HepG2 (cell line): Measurements from ENCODE around the gene PSENEN. TPM values are rescaled to one million over a fixed set of nuclear protein-coding genes. Genes with fewer than 3 reads are reported as not detected.
A peak's percentile ranks its signal among the peaks of the same experiment; 100 is the strongest.

ENCODE experiments used
- ATM ChIP-seq: fragments of 450-650 bp; IDR thresholded peaks from 2 replicates; pipeline ENCODE4 v1.7.1; 2017; ENCODE audit warnings: mild to moderate bottlenecking, borderline replicate concordance
- CAMTA2 ChIP-seq: sonication (generic); formaldehyde crosslinking; IDR thresholded peaks from 2 replicates; pipeline ENCODE4 v1.4.0; 2020; ENCODE audit warnings: mild to moderate bottlenecking, missing genetic modification reagents, borderline replicate concordance
- DMAP1 ChIP-seq: IDR thresholded peaks from 2 replicates; pipeline ENCODE4 v1.6.1; 2016
- HOXA7 ChIP-seq: sonication (generic); formaldehyde crosslinking; IDR thresholded peaks from 2 replicates; pipeline ENCODE4 v1.8.1; 2022; ENCODE audit warnings: mild to moderate bottlenecking, missing genetic modification reagents, moderate library complexity
- ISX ChIP-seq: sonication (generic); formaldehyde crosslinking; conservative IDR thresholded peaks from 2 replicates; pipeline ENCODE4 v1.5.0; 2020; ENCODE audit warnings: missing genetic modification reagents
- MAFG ChIP-seq: sonication (generic); formaldehyde crosslinking; IDR thresholded peaks from 2 replicates; pipeline ENCODE4 v1.5.1; 2020; ENCODE audit warnings: mild to moderate bottlenecking, missing genetic modification reagents
- MAFK ChIP-seq, 2 experiments: IDR thresholded peaks in 1 of 2; conservative IDR thresholded peaks in 1 of 2; 2 replicates each; pipeline ENCODE4 v1.6.1; 2011; ENCODE audit warnings: improper control_type of control experiment in 2 of 2, low read length in 2 of 2
- SIX4 ChIP-seq: sonication (generic); formaldehyde crosslinking; IDR thresholded peaks from 2 replicates; pipeline ENCODE4 v1.4.0; 2020; ENCODE audit warnings: missing genetic modification reagents
- SMAD3 ChIP-seq: sonication (generic); formaldehyde crosslinking; IDR thresholded peaks from 2 replicates; pipeline ENCODE4 v1.4.0; 2020; ENCODE audit warnings: missing genetic modification reagents
- TBX2 ChIP-seq: sonication (generic); formaldehyde crosslinking; IDR thresholded peaks from 2 replicates; pipeline ENCODE4 v1.5.0; 2020; ENCODE audit warnings: missing genetic modification reagents, mild to moderate bottlenecking, borderline replicate concordance
- ZBTB3 ChIP-seq: sonication (generic); formaldehyde crosslinking; IDR thresholded peaks from 2 replicates; pipeline ENCODE4 v1.4.0; 2020; ENCODE audit warnings: low read depth, mild to moderate bottlenecking, moderate library complexity, missing genetic modification reagents, borderline replicate concordance
- ZNF143 ChIP-seq: sonication (generic); formaldehyde crosslinking; IDR thresholded peaks from 2 replicates; pipeline ENCODE4 v1.4.0; 2020; ENCODE audit warnings: missing genetic modification reagents
- ZNF235 ChIP-seq: sonication (generic); formaldehyde crosslinking; IDR thresholded peaks from 2 replicates; pipeline ENCODE4 v1.8.1; 2023; ENCODE audit warnings: mild to moderate bottlenecking, missing genetic modification reagents, borderline replicate concordance
- ZNF570 ChIP-seq: sonication (generic); formaldehyde crosslinking; IDR thresholded peaks from 2 replicates; pipeline ENCODE4 v1.4.0; 2020; ENCODE audit warnings: mild to moderate bottlenecking, missing genetic modification reagents, borderline replicate concordance
- ZNF709 ChIP-seq: sonication (generic); formaldehyde crosslinking; IDR thresholded peaks from 2 replicates; pipeline ENCODE4 v1.5.0; 2020; ENCODE audit warnings: mild to moderate bottlenecking, missing genetic modification reagents
- polyA plus RNA-seq, 8 experiments: library from polyadenylated mRNA; depleted of rRNA in 3 of 8; stranded (reverse) in 7 of 8; unstranded in 1 of 8; fragments of >200 nt; fragmentation: Illumina TruSeq in 4 of 8; extraction: Trizol in 4 of 8; gene quantifications; 2 replicates each; pipeline versions ENCODE4 v1.2.1 to v1.2.3, GENCODE V29; 2011 to 2016; ENCODE audit warnings: low read depth in 4 of 8, missing spikeins in 1 of 8, mixed read lengths in 1 of 8; ENCODE audit not compliant: insufficient read depth in 1 of 8
- total RNA-seq, 5 experiments: library from RNA; depleted of rRNA; stranded (reverse); fragments of >200 nt; fragmentation: Illumina TruSeq; extraction: Trizol; gene quantifications; 2 replicates each; pipeline ENCODE4 v1.2.3, GENCODE V29; 2016; ENCODE audit warnings: low read depth in 1 of 5
- TF ChIP-seq, protein P1 (sequence below): sonication (generic); formaldehyde crosslinking; conservative IDR thresholded peaks from 2 replicates; pipeline ENCODE4 v1.4.0; 2020; ENCODE audit warnings: missing genetic modification reagents
- TF ChIP-seq, protein P2 (sequence below): sonication (generic); formaldehyde crosslinking; IDR thresholded peaks from 2 replicates; pipeline ENCODE4 v1.5.0; 2020; ENCODE audit warnings: missing genetic modification reagents
- TF ChIP-seq, protein P3 (sequence below): sonication (generic); formaldehyde crosslinking; IDR thresholded peaks from 2 replicates; pipeline ENCODE4 v1.5.0; 2020; ENCODE audit warnings: missing genetic modification reagents
- TF ChIP-seq, protein P4 (sequence below), 2 experiments: sonication (generic) in 1 of 2; formaldehyde crosslinking in 1 of 2; IDR thresholded peaks; 2 replicates each; pipeline versions ENCODE4 v1.5.1 to v1.6.1; 2011 to 2020; ENCODE audit warnings: borderline replicate concordance in 1 of 2, low read depth in 1 of 2, low read length in 1 of 2, mild to moderate bottlenecking in 1 of 2, missing genetic modification reagents in 1 of 2, moderate library complexity in 1 of 2
- TF ChIP-seq, protein P5 (sequence below): sonication (generic); formaldehyde crosslinking; IDR thresholded peaks from 2 replicates; pipeline ENCODE4 v1.4.0; 2020; ENCODE audit warnings: mild to moderate bottlenecking, missing genetic modification reagents, borderline replicate concordance
- TF ChIP-seq, protein P6 (sequence below): IDR thresholded peaks from 2 replicates; pipeline ENCODE4 v1.6.1; 2016; ENCODE audit warnings: missing genetic modification reagents, missing compliant biosample characterization

Gene PSENEN
- total and polyA plus RNA-seq, 2 of the 13 experiments (the other 11 are each of a cell fraction or from before 2014, with no cell fraction given) = 16.9 to 34.2 TPM

DNA sequence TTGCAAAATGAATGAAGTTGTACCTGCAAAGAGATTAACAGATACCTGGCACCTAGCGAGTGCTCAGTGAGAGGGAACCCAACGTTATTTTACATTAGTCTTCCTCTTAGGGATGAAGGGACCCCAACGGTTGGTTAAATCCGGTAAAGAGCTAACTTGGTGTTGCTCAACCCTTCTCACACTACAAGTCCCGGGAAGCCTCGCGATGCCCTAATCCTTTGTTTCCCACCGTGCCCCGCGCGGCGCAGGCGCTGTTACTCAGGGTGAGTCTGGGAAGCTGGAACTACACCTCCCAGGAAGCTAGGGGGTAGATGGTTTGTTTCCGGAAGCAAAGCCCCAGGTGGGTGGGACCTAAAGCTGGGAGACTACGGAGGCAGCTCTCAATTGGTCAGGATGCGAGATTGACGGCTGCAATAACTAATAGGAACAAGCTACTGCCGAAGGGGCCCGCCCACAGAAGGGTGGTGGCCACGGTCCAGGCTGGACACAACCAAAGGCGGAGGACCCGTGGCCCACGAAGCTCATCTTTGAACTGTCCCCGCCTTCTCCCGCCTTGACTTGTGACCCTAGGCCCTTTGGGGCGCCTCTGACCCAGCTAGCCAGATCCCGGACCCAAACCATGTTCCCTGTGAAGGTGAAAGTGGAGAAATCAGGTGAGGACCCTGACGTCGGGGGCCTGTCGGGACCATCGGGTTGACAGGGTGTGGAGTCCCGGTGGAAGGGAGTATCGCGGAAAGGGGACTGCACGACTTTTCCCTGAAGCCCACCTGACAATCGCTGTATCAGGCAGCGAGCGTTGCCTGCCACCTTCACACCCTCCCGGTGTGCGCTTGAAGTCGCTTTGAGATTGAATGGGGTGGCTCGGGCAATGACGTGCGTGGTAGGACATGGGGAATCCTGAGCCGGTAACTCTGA, 2.9 kb downstream of the PSENEN start, which contains the start of gene LIN37 (continued):
- TF ChIP-seq, protein P1, sequence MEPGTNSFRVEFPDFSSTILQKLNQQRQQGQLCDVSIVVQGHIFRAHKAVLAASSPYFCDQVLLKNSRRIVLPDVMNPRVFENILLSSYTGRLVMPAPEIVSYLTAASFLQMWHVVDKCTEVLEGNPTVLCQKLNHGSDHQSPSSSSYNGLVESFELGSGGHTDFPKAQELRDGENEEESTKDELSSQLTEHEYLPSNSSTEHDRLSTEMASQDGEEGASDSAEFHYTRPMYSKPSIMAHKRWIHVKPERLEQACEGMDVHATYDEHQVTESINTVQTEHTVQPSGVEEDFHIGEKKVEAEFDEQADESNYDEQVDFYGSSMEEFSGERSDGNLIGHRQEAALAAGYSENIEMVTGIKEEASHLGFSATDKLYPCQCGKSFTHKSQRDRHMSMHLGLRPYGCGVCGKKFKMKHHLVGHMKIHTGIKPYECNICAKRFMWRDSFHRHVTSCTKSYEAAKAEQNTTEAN (CRISPR knock-in tag) = no peak
- TF ChIP-seq ZNF143 = peak; percentile 98
- TF ChIP-seq, protein P2, sequence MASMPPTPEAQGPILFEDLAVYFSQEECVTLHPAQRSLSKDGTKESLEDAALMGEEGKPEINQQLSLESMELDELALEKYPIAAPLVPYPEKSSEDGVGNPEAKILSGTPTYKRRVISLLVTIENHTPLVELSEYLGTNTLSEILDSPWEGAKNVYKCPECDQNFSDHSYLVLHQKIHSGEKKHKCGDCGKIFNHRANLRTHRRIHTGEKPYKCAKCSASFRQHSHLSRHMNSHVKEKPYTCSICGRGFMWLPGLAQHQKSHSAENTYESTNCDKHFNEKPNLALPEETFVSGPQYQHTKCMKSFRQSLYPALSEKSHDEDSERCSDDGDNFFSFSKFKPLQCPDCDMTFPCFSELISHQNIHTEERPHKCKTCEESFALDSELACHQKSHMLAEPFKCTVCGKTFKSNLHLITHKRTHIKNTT (CRISPR knock-in tag) = no peak
- no peak for TF ChIP-seq MAFK (conservative IDR thresholded peaks at IDR 0.05 in 1 of 2, IDR thresholded peaks at IDR 0.05 in 1 of 2; ENCODE audit: low read length in 2 of 2)
- TF ChIP-seq ATM = no peak
- no peak for TF ChIP-seq CAMTA2 (CRISPR knock-in tag)
- TF ChIP-seq ZNF570 (CRISPR knock-in tag) = no peak
- 0 out of 2 replicates have a peak, but pooled peaks have one; percentile 50 for TF ChIP-seq DMAP1 (CRISPR knock-in tag)
- no peak for TF ChIP-seq ZBTB3 (CRISPR knock-in tag)
- TF ChIP-seq SMAD3 (CRISPR knock-in tag) = peak; percentile 23; the same call in 1 of the 2 replicates
- TF ChIP-seq TBX2 (CRISPR knock-in tag) = peak; percentile 61
- TF ChIP-seq, protein P3, sequence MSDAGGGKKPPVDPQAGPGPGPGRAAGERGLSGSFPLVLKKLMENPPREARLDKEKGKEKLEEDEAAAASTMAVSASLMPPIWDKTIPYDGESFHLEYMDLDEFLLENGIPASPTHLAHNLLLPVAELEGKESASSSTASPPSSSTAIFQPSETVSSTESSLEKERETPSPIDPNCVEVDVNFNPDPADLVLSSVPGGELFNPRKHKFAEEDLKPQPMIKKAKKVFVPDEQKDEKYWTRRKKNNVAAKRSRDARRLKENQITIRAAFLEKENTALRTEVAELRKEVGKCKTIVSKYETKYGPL (CRISPR knock-in tag) = no peak
- no peak for TF ChIP-seq ZNF235 (CRISPR knock-in tag)
- no peak for TF ChIP-seq SIX4 (CRISPR knock-in tag)
- TF ChIP-seq, protein P4, sequence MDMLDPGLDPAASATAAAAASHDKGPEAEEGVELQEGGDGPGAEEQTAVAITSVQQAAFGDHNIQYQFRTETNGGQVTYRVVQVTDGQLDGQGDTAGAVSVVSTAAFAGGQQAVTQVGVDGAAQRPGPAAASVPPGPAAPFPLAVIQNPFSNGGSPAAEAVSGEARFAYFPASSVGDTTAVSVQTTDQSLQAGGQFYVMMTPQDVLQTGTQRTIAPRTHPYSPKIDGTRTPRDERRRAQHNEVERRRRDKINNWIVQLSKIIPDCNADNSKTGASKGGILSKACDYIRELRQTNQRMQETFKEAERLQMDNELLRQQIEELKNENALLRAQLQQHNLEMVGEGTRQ (IDR thresholded peaks at IDR 0.05; ENCODE audit: low read depth, low read length) = no peak
- TF ChIP-seq, protein P4 (CRISPR knock-in tag; IDR thresholded peaks at IDR 0.05; ENCODE audit: borderline replicate concordance) = no peak; the same call in 1 of the 2 replicates
- no peak for TF ChIP-seq HOXA7 (CRISPR knock-in tag)
- no peak for TF ChIP-seq MAFG (CRISPR knock-in tag)
- TF ChIP-seq ZNF709 (CRISPR knock-in tag) = no peak
- TF ChIP-seq, protein P5, sequence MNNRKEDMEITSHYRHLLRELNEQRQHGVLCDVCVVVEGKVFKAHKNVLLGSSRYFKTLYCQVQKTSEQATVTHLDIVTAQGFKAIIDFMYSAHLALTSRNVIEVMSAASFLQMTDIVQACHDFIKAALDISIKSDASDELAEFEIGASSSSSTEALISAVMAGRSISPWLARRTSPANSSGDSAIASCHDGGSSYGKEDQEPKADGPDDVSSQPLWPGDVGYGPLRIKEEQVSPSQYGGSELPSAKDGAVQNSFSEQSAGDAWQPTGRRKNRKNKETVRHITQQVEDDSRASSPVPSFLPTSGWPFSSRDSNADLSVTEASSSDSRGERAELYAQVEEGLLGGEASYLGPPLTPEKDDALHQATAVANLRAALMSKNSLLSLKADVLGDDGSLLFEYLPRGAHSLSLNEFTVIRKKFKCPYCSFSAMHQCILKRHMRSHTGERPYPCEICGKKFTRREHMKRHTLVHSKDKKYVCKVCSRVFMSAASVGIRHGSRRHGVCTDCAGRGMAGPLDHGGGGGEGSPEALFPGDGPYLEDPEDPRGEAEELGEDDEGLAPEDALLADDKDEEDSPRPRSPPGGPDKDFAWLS = no peak
- TF ChIP-seq, protein P6, sequence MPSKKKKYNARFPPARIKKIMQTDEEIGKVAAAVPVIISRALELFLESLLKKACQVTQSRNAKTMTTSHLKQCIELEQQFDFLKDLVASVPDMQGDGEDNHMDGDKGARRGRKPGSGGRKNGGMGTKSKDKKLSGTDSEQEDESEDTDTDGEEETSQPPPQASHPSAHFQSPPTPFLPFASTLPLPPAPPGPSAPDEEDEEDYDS (CRISPR knock-in tag) = peak; percentile 85
- TF ChIP-seq ISX (CRISPR knock-in tag) = no peak
